Measurements from ENCODE around the gene PTPRG. TPM values are rescaled to one million over a fixed set of nuclear protein-coding genes. Genes with fewer than 3 reads are reported as not detected.
A peak's percentile ranks its signal among the peaks of the same experiment; 100 is the strongest.

PTPRG gene
- total RNA-seq, 1 donor from 2014 or later: 39.6 TPM

GRCh38 chr3:61663356-61664104, 102.2 kb downstream of the PTPRG start:
- no peaks in the 10 kb centered on the region for H3K9me3 ChIP-seq (ENCODE audit: insufficient read depth, low read depth, low read length)
- no peaks in the 10 kb centered on the region for H3K27me3 ChIP-seq (ENCODE audit: insufficient read depth, low read length)
- Mint-ChIP-seq H3K36me3 (ENCODE audit: low read depth, unreplicated experiment) (no peaks in the 10 kb centered on the region), H3K27ac (ENCODE audit: unreplicated experiment) (peak overlapping the region; percentile 26), H3K4me3 (ENCODE audit: unreplicated experiment) (no peak overlapping the region), H3K27me3 (ENCODE audit: low read depth, unreplicated experiment) (no peaks in the 10 kb centered on the region), H3K9me3 (ENCODE audit: unreplicated experiment) (no peaks in the 10 kb centered on the region), H3K4me1 (ENCODE audit: low read depth, unreplicated experiment) (peaks cover 12% of the 10 kb centered on the region)
- peak overlapping the region; percentile 72 for H3K9ac ChIP-seq (ENCODE audit: low read length)
- no peak for TF ChIP-seq CTCF (IDR thresholded peaks at IDR 0.05; ENCODE audit: insufficient read depth, low read depth, low read length)
- TF ChIP-seq EZH2 (IDR thresholded peaks at IDR 0.05; ENCODE audit: insufficient read depth, low read length): no peak
- H3K79me2 ChIP-seq (ENCODE audit: insufficient read depth, low read length): peaks cover 25% of the 10 kb centered on the region
- peaks cover 11% of the 10 kb centered on the region for H3K4me1 ChIP-seq (ENCODE audit: insufficient read depth, low read length)
- H4K20me1 ChIP-seq (ENCODE audit: insufficient read depth, low read length): peaks cover 14% of the 10 kb centered on the region
- FAIRE-seq (no peak), DNase-seq (ENCODE audit: low read depth) (no peak)
- peak overlapping the region; percentile 51 for H3K4me3 ChIP-seq (ENCODE audit: insufficient read depth, low read depth, low read length)
- H3K4me2 ChIP-seq (ENCODE audit: low read length): peak overlapping the region; percentile 83
- peak overlapping the region; percentile 71 for H3K27ac ChIP-seq (ENCODE audit: low read depth, low read length)
- H3K36me3 ChIP-seq (ENCODE audit: insufficient read depth, low read length): no peaks in the 10 kb centered on the region
- no peak overlapping the region for H2AFZ ChIP-seq (ENCODE audit: low read depth, low read length)

GRCh38 chr3:61664105-61664482, 102.7 kb downstream of the PTPRG start:
- peak overlapping the region; percentile 72 for H3K9ac ChIP-seq (ENCODE audit: low read length)
- H3K27ac Mint-ChIP-seq (ENCODE audit: unreplicated experiment): no peak overlapping the region
- DNase-seq (ENCODE audit: low read depth) (peak; percentile 96), FAIRE-seq (peak; percentile 84)
- no peak overlapping the region for H2AFZ ChIP-seq (ENCODE audit: low read depth, low read length)
- peak overlapping the region; percentile 51 for H3K4me3 ChIP-seq (ENCODE audit: insufficient read depth, low read depth, low read length)
- no peaks in the 10 kb centered on the region for H3K36me3 Mint-ChIP-seq (ENCODE audit: low read depth, unreplicated experiment)
- H3K4me1 Mint-ChIP-seq (ENCODE audit: low read depth, unreplicated experiment): peaks cover 16% of the 10 kb centered on the region
- no peaks in the 10 kb centered on the region for H3K36me3 ChIP-seq (ENCODE audit: insufficient read depth, low read length)
- no peaks in the 10 kb centered on the region for H3K27me3 ChIP-seq (ENCODE audit: insufficient read depth, low read length)
- H3K4me3 Mint-ChIP-seq (ENCODE audit: unreplicated experiment): no peak overlapping the region
- H3K9me3 ChIP-seq (ENCODE audit: insufficient read depth, low read depth, low read length): no peaks in the 10 kb centered on the region
- no peaks in the 10 kb centered on the region for H3K9me3 Mint-ChIP-seq (ENCODE audit: unreplicated experiment)
- peak overlapping the region; percentile 71 for H3K27ac ChIP-seq (ENCODE audit: low read depth, low read length)
- H3K27me3 Mint-ChIP-seq (ENCODE audit: low read depth, unreplicated experiment): no peaks in the 10 kb centered on the region
- peaks cover 11% of the 10 kb centered on the region for H3K4me1 ChIP-seq (ENCODE audit: insufficient read depth, low read length)
- peaks cover 9% of the 10 kb centered on the region for H4K20me1 ChIP-seq (ENCODE audit: insufficient read depth, low read length)
- peaks cover 27% of the 10 kb centered on the region for H3K79me2 ChIP-seq (ENCODE audit: insufficient read depth, low read length)
- TF ChIP-seq CTCF (IDR thresholded peaks at IDR 0.05; ENCODE audit: insufficient read depth, low read depth, low read length): no peak
- no peak for TF ChIP-seq EZH2 (IDR thresholded peaks at IDR 0.05; ENCODE audit: insufficient read depth, low read length)
- H3K4me2 ChIP-seq (ENCODE audit: low read length): peak overlapping the region; percentile 83

GRCh38 chr3:61665121-61665520, 103.8 kb downstream of the PTPRG start:
- Histone ChIP-seq H3K4me3 (ENCODE audit: insufficient read depth, low read depth, low read length) (no peak overlapping the region), H3K36me3 (ENCODE audit: insufficient read depth, low read length) (no peaks in the 10 kb centered on the region), H3K4me1 (ENCODE audit: insufficient read depth, low read length) (peaks cover 11% of the 10 kb centered on the region), H2AFZ (ENCODE audit: low read depth, low read length) (no peak overlapping the region), H3K4me2 (ENCODE audit: low read length) (no peak overlapping the region), H4K20me1 (ENCODE audit: insufficient read depth, low read length) (peaks cover 12% of the 10 kb centered on the region), H3K9ac (ENCODE audit: low read length) (no peak overlapping the region), H3K27ac (ENCODE audit: low read depth, low read length) (no peak overlapping the region), H3K27me3 (ENCODE audit: insufficient read depth, low read length) (no peaks in the 10 kb centered on the region), H3K79me2 (ENCODE audit: insufficient read depth, low read length) (peaks cover 32% of the 10 kb centered on the region), H3K9me3 (ENCODE audit: insufficient read depth, low read depth, low read length) (no peaks in the 10 kb centered on the region)
- Mint-ChIP-seq H3K36me3 (ENCODE audit: low read depth, unreplicated experiment) (no peaks in the 10 kb centered on the region), H3K9me3 (ENCODE audit: unreplicated experiment) (no peaks in the 10 kb centered on the region), H3K27ac (ENCODE audit: unreplicated experiment) (no peak overlapping the region), H3K27me3 (ENCODE audit: low read depth, unreplicated experiment) (no peaks in the 10 kb centered on the region), H3K4me1 (ENCODE audit: low read depth, unreplicated experiment) (peaks cover 24% of the 10 kb centered on the region), H3K4me3 (ENCODE audit: unreplicated experiment) (no peak overlapping the region)
- no peak for TF ChIP-seq EZH2 (IDR thresholded peaks at IDR 0.05; ENCODE audit: insufficient read depth, low read length)
- no peak for TF ChIP-seq CTCF (IDR thresholded peaks at IDR 0.05; ENCODE audit: insufficient read depth, low read depth, low read length)
- FAIRE-seq (no peak), DNase-seq (ENCODE audit: low read depth) (no peak)
